ENCODE results near the gene PRKCZ.

DNA sequence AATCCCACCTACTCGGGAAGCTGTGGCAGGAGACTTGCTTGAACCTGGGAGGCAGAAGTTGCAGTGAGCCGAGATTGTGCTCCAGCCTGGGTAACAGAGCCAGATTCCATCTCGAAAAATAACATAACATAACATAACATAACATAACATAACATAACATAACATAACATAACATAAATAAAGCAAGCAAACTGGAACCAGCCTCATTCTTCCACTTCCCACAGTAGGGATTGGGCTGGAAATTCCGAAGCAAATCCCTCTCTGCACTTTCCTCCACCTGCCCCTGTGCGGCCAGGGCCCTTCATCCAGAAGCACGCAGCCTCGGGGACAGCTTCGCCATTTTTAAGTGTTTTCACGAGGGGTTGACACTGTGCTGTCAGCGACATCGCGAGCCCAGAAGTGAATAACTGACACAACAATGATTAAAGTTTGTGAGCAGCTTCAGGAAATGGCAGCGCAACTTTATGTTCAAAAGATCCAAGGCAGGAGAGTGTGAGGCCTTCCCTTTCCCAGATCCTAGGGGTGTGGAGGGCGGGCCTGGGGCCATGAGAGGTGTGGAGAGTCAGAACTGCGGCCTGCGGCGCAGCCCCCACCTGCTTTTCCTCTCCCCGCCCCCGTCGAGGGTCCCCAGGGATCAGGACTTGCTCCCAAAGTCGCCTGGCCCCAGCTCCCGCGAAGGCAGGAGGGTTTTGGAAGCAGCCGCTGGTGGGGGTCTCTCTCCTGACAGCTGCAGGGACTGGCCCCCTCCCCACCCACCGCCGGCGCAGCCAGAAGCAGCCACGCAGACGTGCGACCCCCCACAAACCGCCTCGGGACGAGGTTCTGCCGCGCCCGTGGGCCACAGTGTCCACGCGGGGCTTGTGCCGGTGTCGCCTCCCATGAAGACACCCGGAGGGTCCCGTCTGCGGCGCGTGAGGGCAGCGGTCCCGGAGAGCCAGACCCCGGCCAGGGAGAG is 31.7 kb upstream of the PRKCZ start:
- TF ChIP-seq, protein P1, sequence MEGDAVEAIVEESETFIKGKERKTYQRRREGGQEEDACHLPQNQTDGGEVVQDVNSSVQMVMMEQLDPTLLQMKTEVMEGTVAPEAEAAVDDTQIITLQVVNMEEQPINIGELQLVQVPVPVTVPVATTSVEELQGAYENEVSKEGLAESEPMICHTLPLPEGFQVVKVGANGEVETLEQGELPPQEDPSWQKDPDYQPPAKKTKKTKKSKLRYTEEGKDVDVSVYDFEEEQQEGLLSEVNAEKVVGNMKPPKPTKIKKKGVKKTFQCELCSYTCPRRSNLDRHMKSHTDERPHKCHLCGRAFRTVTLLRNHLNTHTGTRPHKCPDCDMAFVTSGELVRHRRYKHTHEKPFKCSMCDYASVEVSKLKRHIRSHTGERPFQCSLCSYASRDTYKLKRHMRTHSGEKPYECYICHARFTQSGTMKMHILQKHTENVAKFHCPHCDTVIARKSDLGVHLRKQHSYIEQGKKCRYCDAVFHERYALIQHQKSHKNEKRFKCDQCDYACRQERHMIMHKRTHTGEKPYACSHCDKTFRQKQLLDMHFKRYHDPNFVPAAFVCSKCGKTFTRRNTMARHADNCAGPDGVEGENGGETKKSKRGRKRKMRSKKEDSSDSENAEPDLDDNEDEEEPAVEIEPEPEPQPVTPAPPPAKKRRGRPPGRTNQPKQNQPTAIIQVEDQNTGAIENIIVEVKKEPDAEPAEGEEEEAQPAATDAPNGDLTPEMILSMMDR (IDR thresholded peaks at IDR 0.05) = no peak
- TF ChIP-seq ELF1 (IDR thresholded peaks at IDR 0.05) = no peak
- TF ChIP-seq EZH2phosphoT487 (IDR thresholded peaks at IDR 0.05; ENCODE audit: borderline replicate concordance, low read depth) = no peak
- no peak for TF ChIP-seq MXI1 (IDR thresholded peaks at IDR 0.05; ENCODE audit: low read depth, low read length)

All from SK-N-SH (cell line).